Measurements from ENCODE around the gene TINCR. TPM values are rescaled to one million over a fixed set of nuclear protein-coding genes. Genes with fewer than 3 reads are reported as not detected.

The TINCR gene
- total and polyA plus RNA-seq, 2 donors (not counting 1 experiment from before 2014, with no cell fraction given), result 0.42 to 0.54 TPM

- ATAC-seq (ENCODE audit: low read depth), result no peak
- Mint-ChIP-seq H3K4me1 (no peaks in the 10 kb centered on the region), H3K27ac (no peak overlapping the region), H3K27me3 (peaks cover 13% of the 10 kb centered on the region), H3K9me3 (ENCODE audit: insufficient read depth) (peaks cover 14% of the 10 kb centered on the region), H3K4me3 (no peak overlapping the region)
- TF ChIP-seq CTCF (IDR thresholded peaks at IDR 0.05), result no peak
- TF ChIP-seq EZH2 (IDR thresholded peaks at IDR 0.05; ENCODE audit: borderline replicate concordance, insufficient read depth, low read depth, low read length, poor library complexity, severe bottlenecking), result no peak
- Histone ChIP-seq H3K27me3 (replicated peaks in 1 of 4; ENCODE audit: control extremely low read depth in 1 of 4, control insufficient read depth in 3 of 4, insufficient read depth in 4 of 4, low read length in 3 of 4) (no peaks in the 10 kb centered on the region), H3K79me2 (ENCODE audit: control insufficient read depth, insufficient read depth, low read length) (no peaks in the 10 kb centered on the region), H2AFZ (ENCODE audit: insufficient read depth, low read depth, low read length, poor library complexity, severe bottlenecking) (no peak overlapping the region), H3K36me3 (replicated peaks in 1 of 2; ENCODE audit: control extremely low read depth in 1 of 2, control insufficient read depth in 1 of 2, extremely low read depth in 1 of 2, insufficient read depth in 2 of 2, low read length in 1 of 2) (no peaks in the 10 kb centered on the region), H3K4me3 (ENCODE audit: control extremely low read depth in 1 of 5, extremely low read depth in 1 of 5, insufficient read depth in 1 of 5, low read depth in 2 of 5, low read length in 4 of 5) (no peak overlapping the region), H3K4me1 (ENCODE audit: control insufficient read depth in 2 of 2, insufficient read depth in 2 of 2, low read length in 2 of 2) (no peaks in the 10 kb centered on the region), H3K9me3 (ENCODE audit: control extremely low read depth in 1 of 3, control insufficient read depth in 2 of 3, insufficient read depth in 1 of 3, low read length in 2 of 3) (peaks cover 1 to 45% (median 11%) of the 10 kb centered on the region in 3 donors), H4K20me1 (ENCODE audit: control insufficient read depth, insufficient read depth, low read length, poor library complexity, severe bottlenecking) (no peaks in the 10 kb centered on the region), H3K9ac (ENCODE audit: low read length) (no peak overlapping the region), H3K4me2 (replicated peaks; ENCODE audit: low read depth, low read length, poor library complexity, severe bottlenecking) (no peak overlapping the region), H3K27ac (ENCODE audit: low read length in 2 of 2) (no peak overlapping the region)
- CTCF ChIA-PET, result interaction anchor here (0.5 kb wide), 1 partner anchor 449 kb away, joined by 3 read pairs; no protein-coding TSS in a partner anchor
- no peak for DNase-seq
- POLR2A ChIA-PET, result no interaction called here
- 86% methylated on average over 2 of the region's 4 CpGs for WGBS (ENCODE audit: insufficient coverage)
- intact Hi-C loops (cut with micrococcal nuclease), result no loop called here
These were observed 48.7 kb downstream of the TINCR start for GRCh38 chr19:5519076-5519475.

GRCh38 chr19:5515737-5516136 is 52.0 kb downstream of the TINCR start:
- no peak overlapping the region for H3K4me3 ChIP-seq (ENCODE audit: control extremely low read depth in 1 of 5, extremely low read depth in 1 of 5, insufficient read depth in 1 of 5, low read depth in 2 of 5, low read length in 4 of 5)
- H3K79me2 ChIP-seq (ENCODE audit: control insufficient read depth, insufficient read depth, low read length), result no peaks in the 10 kb centered on the region
- no peaks in the 10 kb centered on the region for H3K27me3 ChIP-seq (replicated peaks in 1 of 4; ENCODE audit: control extremely low read depth in 1 of 4, control insufficient read depth in 3 of 4, insufficient read depth in 4 of 4, low read length in 3 of 4)
- intact Hi-C loops (cut with micrococcal nuclease), result no loop called here
- no peaks in the 10 kb centered on the region for H4K20me1 ChIP-seq (ENCODE audit: control insufficient read depth, insufficient read depth, low read length, poor library complexity, severe bottlenecking)
- no peaks in the 10 kb centered on the region for H3K4me1 Mint-ChIP-seq
- POLR2A ChIA-PET, result no interaction called here
- no peaks in the 10 kb centered on the region for H3K36me3 ChIP-seq (replicated peaks in 1 of 2; ENCODE audit: control extremely low read depth in 1 of 2, control insufficient read depth in 1 of 2, extremely low read depth in 1 of 2, insufficient read depth in 2 of 2, low read length in 1 of 2)
- H3K4me3 Mint-ChIP-seq, result no peak overlapping the region
- no peak overlapping the region for H3K9ac ChIP-seq (ENCODE audit: low read length)
- H3K27me3 Mint-ChIP-seq, result peaks cover 6% of the 10 kb centered on the region
- peaks cover 1 to 54% (median 11%) of the 10 kb centered on the region in 3 donors for H3K9me3 ChIP-seq (ENCODE audit: control extremely low read depth in 1 of 3, control insufficient read depth in 2 of 3, insufficient read depth in 1 of 3, low read length in 2 of 3)
- ATAC-seq (ENCODE audit: low read depth), result no peak
- TF ChIP-seq EZH2 (IDR thresholded peaks at IDR 0.05; ENCODE audit: borderline replicate concordance, insufficient read depth, low read depth, low read length, poor library complexity, severe bottlenecking), result no peak
- TF ChIP-seq CTCF (IDR thresholded peaks at IDR 0.05), result no peak
- CTCF ChIA-PET, result no interaction called here
- DNase-seq, result no peak
- WGBS (ENCODE audit: insufficient coverage), result 85% methylated on average over 4 of the region's 5 CpGs
- no peak overlapping the region for H3K4me2 ChIP-seq (replicated peaks; ENCODE audit: low read depth, low read length, poor library complexity, severe bottlenecking)
- H2AFZ ChIP-seq (ENCODE audit: insufficient read depth, low read depth, low read length, poor library complexity, severe bottlenecking), result no peak overlapping the region
- H3K27ac Mint-ChIP-seq, result no peak overlapping the region
- H3K4me1 ChIP-seq (ENCODE audit: control insufficient read depth in 2 of 2, insufficient read depth in 2 of 2, low read length in 2 of 2), result no peaks in the 10 kb centered on the region
- H3K9me3 Mint-ChIP-seq (ENCODE audit: insufficient read depth), result peaks cover 14% of the 10 kb centered on the region
- no peak overlapping the region for H3K27ac ChIP-seq (ENCODE audit: low read length in 2 of 2)
